C1 segment of cervical spinal cord (tissue), 14 donors: ENCODE results near the gene ZNRF2.
"Not testable (repeated sequence)": the region's sequence is repeated elsewhere in the genome, so short reads cannot be mapped to it uniquely, and the experiment has no call there.

Source experiments
- DNase-seq, 14 donors: peaks; one replicate each; lab custom pipeline; 2025; lab: John Stamatoyannopoulos, UW

The ZNRF2 gene

DNA sequence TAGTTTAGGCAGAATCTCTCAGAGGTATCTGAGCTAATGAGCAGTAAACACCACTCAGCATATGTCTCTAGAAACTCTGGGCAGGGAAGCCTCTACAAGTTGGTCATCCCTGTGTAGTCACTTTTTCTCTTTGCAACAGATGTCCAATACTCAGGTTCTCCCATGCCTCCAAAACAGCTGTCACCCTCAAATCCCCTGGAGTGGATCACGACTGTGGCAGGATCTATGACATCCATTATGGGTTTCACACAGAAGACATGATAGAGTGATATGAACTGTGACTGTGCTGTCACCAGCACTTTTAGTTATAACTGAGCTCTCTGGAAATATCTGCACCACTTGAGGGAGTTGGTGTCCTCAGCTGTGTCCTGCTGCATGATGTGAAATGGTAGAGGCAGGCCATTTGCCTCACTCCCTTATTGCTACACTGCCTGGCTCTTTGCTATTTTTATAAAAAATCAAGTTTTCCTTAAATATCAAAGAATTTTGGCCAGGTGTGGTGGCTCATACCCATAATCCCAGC, 24.1 kb upstream of the ZNRF2 start:
- no peak for DNase-seq

- no peak for DNase-seq
These were observed 21.2 kb upstream of the ZNRF2 start for GRCh38 chr7:30263090-30263710.

DNA sequence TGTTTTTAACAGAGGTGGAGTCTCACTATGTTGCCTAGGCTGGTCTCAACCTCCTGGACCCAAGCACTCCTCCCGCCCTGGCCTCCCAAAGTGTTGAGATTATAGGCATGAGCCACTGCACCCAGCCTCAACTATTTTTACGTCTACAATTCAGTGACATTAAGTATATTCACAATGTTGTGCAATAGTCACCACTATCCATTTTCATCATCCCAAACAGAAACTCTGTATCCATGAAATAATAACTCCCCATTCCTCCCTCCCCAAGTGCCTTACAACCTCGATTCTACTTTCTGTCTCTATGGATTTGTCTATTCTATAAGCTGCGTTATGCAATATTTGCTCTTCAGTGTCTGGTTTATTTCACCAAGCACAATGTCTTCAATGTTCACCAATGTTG, 20.3 kb upstream of the ZNRF2 start:
- DNase-seq: no peak

DNA sequence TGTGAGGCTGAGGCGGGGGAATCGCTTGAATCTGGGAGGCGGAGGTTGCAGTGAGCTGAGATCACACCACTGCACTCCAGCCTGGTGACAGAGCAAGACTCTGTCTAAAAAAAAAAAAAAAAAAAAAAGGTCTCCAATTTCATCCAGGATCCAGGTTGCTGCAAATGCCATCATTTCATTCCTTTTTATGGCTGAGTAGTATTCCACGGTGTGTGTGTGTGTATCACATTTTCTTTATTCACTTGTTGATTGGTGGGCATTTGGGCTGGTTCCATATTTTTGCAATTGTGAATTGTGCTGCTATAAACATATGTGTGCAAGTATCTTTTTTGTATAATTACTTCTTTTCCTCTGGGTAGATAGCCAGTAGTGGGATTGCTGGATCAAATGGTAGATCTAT, 19.2 kb upstream of the ZNRF2 start:
- not testable (repeated sequence) for DNase-seq

DNA sequence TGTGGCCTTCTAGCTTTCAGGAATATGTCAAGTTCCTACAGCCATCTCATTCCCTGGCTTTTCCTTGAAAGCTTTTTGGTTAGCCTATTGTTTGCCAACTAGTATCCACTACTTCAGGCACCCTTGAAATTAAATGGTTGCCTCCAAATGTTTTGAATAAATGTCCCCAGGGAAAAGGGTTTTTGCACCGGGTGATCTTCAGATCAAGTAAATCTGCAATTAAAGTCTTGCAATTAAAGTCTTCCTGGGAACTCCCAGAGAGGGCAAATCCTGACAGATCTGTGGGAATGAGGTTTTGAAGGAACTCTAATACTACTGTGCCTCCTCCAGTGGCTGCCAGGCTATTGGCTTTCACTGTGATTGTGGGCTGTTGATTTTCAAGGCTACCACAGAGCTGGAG, 17.7 kb upstream of the ZNRF2 start:
- DNase-seq: no peak

- no peak for DNase-seq
These were observed 15.8 kb upstream of the ZNRF2 start for GRCh38 chr7:30268586-30268985.

- no peak for DNase-seq
These were observed 14.9 kb upstream of the ZNRF2 start for GRCh38 chr7:30269490-30269889.

GRCh38 chr7:30270921-30271320, 13.5 kb upstream of the ZNRF2 start:
- DNase-seq: no peak

DNA sequence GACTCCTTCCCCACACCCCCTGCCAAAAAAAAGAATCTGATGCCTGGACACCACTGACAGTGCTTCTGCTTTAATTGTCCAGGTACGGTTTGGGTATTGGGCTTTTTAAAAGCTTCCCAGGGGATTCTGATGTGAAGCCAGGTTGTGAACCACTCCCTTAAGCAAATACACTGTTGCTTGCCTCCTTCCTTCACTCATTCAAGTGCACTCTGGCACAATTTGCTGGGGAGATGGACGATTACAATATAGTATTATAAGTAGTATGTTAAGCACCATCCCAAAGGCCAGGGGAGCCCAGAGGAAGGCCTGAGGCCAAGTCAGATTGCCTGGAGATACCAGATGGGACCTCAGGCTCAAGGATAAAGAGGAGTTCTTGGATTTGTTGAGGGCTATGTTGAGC, 12.3 kb upstream of the ZNRF2 start:
- no peak for DNase-seq

DNA sequence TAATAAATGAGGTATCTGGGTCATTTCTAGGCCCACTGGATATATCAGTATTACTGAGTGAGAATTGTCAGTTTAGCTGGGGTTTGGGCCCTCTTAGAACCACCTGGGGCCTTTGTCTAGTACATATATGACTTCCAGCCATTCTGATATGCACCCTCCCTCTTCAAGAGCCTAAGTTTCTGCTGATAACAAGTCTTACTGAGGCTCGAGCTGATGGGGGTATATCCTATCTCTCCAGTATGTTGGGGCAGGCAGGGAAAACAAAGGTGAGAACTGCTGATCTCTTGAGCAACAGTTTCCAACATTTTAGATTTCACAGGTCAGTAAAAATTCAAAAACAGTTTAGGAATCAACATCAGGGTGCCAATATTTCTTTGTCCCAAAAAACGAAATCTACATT, 10.8 kb upstream of the ZNRF2 start:
- DNase-seq: no peak

DNA sequence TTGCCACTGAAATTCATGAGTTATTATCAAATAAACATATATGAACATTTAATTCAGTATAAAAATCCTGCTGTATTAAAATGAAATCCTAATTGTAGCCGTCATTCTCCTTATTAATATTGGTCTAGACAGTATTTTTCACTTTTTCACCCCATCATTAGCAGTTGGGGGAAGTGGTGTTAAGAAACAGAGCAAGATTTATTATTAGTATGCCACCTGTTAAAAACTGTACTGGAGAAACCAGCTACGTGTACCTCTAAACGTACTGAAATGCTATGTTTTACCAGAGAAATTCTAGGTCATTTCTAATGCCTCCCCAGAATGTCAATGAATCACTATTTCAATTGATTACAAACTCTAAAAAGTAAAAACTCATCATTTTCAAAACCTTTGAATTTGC, 9.8 kb upstream of the ZNRF2 start:
- DNase-seq: no peak

- DNase-seq: peak in 6 of 14 donors; percentile 19 to 49 (median 29)
These were observed 8.0 kb upstream of the ZNRF2 start for GRCh38 chr7:30276203-30276900.

DNA sequence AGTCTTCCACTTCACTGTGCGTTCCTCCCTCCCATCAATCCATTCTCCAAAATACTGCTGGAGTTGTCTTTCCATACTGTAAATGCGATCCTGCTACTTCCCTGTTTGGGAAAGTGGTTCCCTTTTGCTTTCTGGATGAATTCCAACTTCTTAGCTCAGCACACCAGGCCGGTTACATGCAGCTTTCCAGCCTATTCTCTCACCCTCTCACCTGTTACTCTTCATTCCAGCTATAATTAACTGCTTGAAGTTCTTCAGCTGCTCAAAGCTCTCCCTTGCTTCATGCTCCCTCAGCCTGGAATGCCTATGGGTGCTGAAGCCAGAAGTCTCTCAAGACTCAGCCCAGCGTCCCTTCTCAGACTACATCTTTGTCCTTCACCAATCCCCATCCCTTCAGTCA, 6.0 kb upstream of the ZNRF2 start:
- no peak for DNase-seq

DNA sequence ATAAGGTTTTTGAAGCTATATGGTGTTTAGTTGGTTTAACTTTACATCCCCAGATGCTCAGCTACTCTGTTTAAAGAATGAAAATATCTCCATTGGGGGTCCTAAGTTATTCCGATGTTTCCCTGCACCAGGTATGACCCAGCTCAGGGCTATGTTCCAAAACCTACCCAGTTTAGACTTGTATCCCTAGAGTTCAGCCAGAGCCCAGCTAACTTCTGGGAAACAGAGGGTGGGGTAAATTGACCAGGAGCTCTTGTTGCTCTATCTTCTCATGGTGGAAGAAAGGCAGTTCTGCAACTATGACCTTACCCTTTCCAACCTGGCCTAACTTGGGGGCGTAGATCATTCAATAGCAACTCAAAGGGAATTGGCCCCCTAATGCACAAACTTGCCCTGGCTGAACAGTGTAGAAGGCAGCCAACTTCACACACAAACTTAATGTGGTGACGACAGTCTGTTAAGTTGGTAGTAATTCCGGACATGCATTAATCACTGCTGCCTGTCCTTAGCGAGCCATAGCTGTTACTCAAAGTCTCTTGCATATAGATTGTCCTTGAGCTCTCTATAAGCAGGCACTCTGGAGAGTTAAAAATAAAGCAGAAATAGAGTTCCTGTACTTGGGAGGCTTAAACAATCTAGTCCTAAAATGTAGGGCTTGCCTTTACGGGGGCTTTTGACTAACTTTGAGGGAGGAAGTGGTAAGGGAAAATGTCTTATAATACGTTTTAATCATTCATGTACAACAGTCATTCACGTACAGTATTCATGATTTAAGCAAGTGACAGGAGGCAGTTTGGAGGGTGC, 5.3 kb upstream of the ZNRF2 start:
- no peak for DNase-seq

GRCh38 chr7:30279653-30279904, 4.8 kb upstream of the ZNRF2 start:
- DNase-seq: no peak

DNA sequence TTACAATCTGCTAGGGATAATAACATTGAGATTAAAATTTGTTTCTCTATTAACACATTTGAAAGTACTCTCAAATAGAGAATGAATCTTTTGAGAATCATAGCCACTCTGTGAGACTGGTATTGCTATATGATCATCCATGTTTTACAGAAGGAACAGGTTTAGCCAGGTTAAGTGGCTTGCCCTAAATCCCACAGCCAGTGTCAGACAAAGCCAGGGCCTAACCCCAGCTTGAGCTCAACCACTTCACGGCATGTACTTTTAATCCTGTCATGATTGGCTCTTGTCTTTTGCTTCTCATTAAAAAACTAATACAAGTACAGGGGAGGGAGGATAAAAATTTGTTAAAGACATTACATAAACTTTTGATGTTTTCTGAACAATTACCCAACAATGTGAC, 3.8 kb upstream of the ZNRF2 start:
- no peak for DNase-seq

DNA sequence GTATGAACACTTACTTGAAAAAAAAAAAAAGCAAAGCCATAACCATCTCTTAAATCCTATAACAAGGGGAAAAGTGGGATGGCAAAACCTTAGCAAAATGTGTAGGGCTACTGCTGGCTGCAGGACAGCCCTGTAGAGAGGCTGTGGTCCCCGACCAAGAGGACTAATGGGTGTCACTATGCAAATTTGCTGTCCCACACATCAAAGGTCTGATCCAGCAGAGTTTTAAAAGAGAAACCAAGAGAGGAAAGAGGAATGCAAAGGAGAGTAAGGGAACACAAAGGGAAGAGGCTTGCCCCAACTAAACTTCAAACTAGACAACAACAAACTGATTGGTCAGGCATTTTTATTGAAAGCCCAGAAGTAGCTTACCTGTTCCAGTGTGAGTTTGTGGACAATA, 3.1 kb upstream of the ZNRF2 start:
- no peak for DNase-seq

- DNase-seq: no peak
These were observed 2.6 kb upstream of the ZNRF2 start for GRCh38 chr7:30281791-30282190.

DNA sequence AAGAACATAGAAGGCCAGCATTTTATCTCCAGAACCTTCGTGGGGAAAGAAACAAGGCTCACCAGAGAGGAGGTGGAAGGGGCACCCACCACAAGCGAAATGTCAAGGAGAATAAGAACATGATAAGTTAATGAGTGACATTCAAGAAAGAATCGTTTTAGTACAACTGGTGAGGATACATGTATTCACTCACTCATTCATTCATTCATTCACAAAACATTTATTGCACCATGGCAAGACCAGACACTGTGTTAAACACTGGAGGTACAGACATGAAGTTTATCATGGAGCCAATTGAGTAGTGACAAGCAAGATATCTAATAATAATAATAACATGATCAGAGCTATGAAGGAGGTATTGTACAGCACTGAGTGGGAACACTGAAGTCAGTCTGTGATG, 1.7 kb upstream of the ZNRF2 start:
- no peak for DNase-seq

DNA sequence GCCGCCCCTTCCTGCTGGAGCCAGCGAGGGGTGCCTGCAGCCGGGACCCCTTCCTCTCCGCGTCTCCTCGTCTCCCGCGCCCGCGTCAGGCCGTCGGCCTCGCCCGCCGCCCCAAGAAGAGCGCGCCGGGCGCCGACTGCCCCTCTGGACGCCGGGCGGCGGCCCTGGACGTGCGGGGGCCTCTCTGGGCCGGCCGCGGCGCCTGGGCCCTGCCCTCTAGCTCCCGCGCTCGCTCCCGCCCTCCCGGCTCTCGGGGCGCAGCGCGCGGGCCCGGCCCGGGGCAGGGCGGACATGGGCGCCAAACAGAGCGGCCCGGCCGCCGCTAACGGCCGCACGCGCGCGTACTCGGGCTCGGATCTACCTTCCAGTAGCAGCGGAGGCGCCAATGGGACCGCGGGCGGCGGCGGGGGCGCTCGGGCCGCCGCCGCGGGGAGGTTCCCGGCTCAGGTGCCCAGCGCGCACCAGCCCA, 704 bp downstream of the ZNRF2 start:
- peak in 3 of 14 donors; percentile 31 to 76 (median 63) for DNase-seq

GRCh38 chr7:30285536-30286284, 1.3 kb downstream of the ZNRF2 start:
- DNase-seq: peak in 3 of 14 donors; percentile 8 to 23 (median 12)

- DNase-seq: no peak
These were observed 2.4 kb downstream of the ZNRF2 start for GRCh38 chr7:30286749-30287148.
